Cardiac septum (tissue), 1 donor: ENCODE data around the gene ROBO1. TPM values are rescaled to one million over a fixed set of nuclear protein-coding genes. Genes with fewer than 3 reads are reported as not detected.

ENCODE experiments used
- DNase-seq: peaks from one replicate; pipeline ENCODE4 v3.0.0-alpha.2; 2020; ENCODE audit warnings: low spot score
- intact Hi-C: fragments of 100-400 bp; cut with DNase I; formaldehyde crosslinking; loops from one replicate; pipeline ENCODE4 v1.14.0; 2022
- total RNA-seq: library from RNA; stranded (reverse); fragmentation: NEBNext Ultra II Directional; extraction: Animal tissue kit (Norgen Biotek cat#: 25700); gene quantifications from one replicate; pipeline ENCODE4 v1.2.1, GENCODE V29; 2021
- donor health status: DM: no; HTN: no; CAD: no.

Gene ROBO1
- total RNA-seq, 1 donor from 2014 or later, result 6.2 TPM

- no peak for DNase-seq
- intact Hi-C loops, result no loop called here
Measured at GRCh38 chr3:78823859-78824258, 943.9 kb downstream of the ROBO1 start.

GRCh38 chr3:78823434-78823833 lies 944.4 kb downstream of the ROBO1 start:
- intact Hi-C loops, result no loop called here
- no peak for DNase-seq

- intact Hi-C loops, result no loop called here
Measured at GRCh38 chr3:78822726-78823125, 945.1 kb downstream of the ROBO1 start.

GRCh38 chr3:78820542-78820941 lies 947.3 kb downstream of the ROBO1 start:
- intact Hi-C loops, result no loop called here
- no peak for DNase-seq

More at GRCh38 chr3:78822726-78823125, 945.1 kb downstream of the ROBO1 start:
- DNase-seq, result no peak

- no peak for DNase-seq
- intact Hi-C loops, result no loop called here
Measured at GRCh38 chr3:78818161-78818985, 949.4 kb downstream of the ROBO1 start.

GRCh38 chr3:78814893-78815562 lies 952.8 kb downstream of the ROBO1 start:
- intact Hi-C loops, result no loop called here
- no peak for DNase-seq

- no peak for DNase-seq
- intact Hi-C loops, result no loop called here
Measured at GRCh38 chr3:78812166-78812565, 955.6 kb downstream of the ROBO1 start.

GRCh38 chr3:78809966-78810365 lies 957.8 kb downstream of the ROBO1 start:
- no peak for DNase-seq
- intact Hi-C loops, result no loop called here

GRCh38 chr3:78804251-78805037 lies 963.4 kb downstream of the ROBO1 start:
- no peak for DNase-seq
- intact Hi-C loops, result no loop called here

- intact Hi-C loops, result no loop called here
- no peak for DNase-seq
Measured at GRCh38 chr3:78802562-78802930, 965.3 kb downstream of the ROBO1 start.

- DNase-seq, result no peak
- intact Hi-C loops, result no loop called here
Measured at GRCh38 chr3:78801926-78802561, 965.8 kb downstream of the ROBO1 start.

- DNase-seq, result no peak
- intact Hi-C loops, result no loop called here
Measured at GRCh38 chr3:78799681-78800080, 968.1 kb downstream of the ROBO1 start.

GRCh38 chr3:78798266-78798832 lies 969.4 kb downstream of the ROBO1 start:
- intact Hi-C loops, result no loop called here
- no peak for DNase-seq

- no peak for DNase-seq
- intact Hi-C loops, result no loop called here
Measured at GRCh38 chr3:78794431-78794830, 973.4 kb downstream of the ROBO1 start.

- DNase-seq, result no peak
- intact Hi-C loops, result no loop called here
Measured at GRCh38 chr3:78792733-78793132, 975.1 kb downstream of the ROBO1 start.

- no peak for DNase-seq
- intact Hi-C loops, result no loop called here
Measured at GRCh38 chr3:78792212-78792611, 975.6 kb downstream of the ROBO1 start.

- no peak for DNase-seq
- intact Hi-C loops, result no loop called here
Measured at GRCh38 chr3:78791753-78792152, 976.0 kb downstream of the ROBO1 start.

GRCh38 chr3:78788839-78789238 lies 979.0 kb downstream of the ROBO1 start:
- no peak for DNase-seq
- intact Hi-C loops, result no loop called here

- no peak for DNase-seq
- intact Hi-C loops, result no loop called here
Measured at GRCh38 chr3:78785004-78785403, 982.8 kb downstream of the ROBO1 start.

GRCh38 chr3:78781351-78781750 lies 986.4 kb downstream of the ROBO1 start:
- DNase-seq, result no peak
- intact Hi-C loops, result no loop called here
